ENCODE data around the gene PPP1R14C.
A peak's percentile ranks its signal among the peaks of the same experiment; 100 is the strongest.
"Not testable (repeated sequence)": the region's sequence is repeated elsewhere in the genome, so short reads cannot be mapped to it uniquely, and the experiment has no call there.

PPP1R14C gene, protein sequence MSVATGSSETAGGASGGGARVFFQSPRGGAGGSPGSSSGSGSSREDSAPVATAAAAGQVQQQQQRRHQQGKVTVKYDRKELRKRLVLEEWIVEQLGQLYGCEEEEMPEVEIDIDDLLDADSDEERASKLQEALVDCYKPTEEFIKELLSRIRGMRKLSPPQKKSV

DNA sequence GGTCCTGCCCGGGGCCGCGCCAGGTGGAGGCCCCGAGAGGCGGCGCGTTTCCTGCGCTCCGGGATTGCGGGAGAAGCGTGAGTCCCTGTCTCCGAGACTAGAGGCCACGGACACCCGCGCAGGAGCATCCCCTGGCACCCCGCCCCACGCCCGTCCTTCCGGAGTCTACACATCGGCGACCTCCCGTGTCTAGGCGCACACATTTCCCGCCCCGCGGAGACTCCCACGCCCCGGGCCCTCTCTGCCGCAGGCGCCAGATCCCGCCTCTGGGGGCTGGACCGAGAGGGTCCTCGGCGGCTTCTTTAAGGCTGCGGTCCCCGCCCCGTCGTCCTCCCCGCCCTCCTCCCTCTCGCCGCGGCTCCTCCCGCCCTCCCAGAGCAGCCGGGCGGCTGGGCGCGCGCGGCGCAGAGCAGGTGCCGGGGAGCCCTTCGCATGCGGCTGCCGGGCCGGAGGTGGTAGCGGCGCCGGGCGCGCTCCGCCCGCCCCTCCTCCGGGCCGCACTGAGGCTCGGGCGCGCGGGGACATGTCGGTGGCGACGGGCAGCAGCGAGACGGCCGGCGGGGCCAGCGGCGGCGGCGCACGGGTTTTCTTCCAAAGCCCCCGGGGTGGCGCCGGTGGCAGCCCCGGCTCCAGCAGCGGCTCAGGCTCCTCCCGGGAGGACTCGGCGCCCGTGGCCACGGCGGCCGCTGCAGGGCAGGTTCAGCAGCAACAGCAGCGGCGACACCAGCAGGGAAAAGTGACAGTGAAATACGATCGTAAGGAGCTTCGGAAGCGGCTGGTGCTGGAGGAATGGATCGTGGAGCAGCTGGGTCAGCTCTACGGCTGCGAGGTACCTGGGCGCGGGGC, at the start of gene PPP1R14C:
TSS of gene PPP1R14C (plus strand) at position 375 of the 846 bp plus-strand sequence. CDS start at position 524, 149 bp downstream.
- DNase-seq (ENCODE audit: low read depth in 2 of 2) = peak; percentile 10 to 11

DNA sequence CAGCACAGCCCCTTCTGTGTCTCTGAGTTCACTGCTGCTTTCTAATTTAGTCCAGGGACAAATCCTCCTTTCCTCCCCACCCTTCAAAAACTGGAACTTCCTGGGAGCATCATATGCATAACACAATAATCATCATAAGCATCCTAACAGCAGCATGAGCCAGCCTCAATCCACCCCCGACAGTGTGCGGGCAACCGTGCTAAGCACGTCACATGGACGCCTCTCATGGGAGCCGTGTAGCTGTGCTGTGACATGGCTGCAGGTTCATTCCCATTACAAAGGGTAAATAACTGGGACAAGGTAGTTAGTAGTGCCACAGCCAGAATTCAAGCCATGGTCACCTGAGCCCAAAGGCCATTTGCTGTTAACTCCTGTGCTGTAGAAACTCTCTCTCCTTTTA, 49.4 kb upstream of the PPP1R14C start:
- no peak for DNase-seq (ENCODE audit: low read depth in 2 of 2)

DNA sequence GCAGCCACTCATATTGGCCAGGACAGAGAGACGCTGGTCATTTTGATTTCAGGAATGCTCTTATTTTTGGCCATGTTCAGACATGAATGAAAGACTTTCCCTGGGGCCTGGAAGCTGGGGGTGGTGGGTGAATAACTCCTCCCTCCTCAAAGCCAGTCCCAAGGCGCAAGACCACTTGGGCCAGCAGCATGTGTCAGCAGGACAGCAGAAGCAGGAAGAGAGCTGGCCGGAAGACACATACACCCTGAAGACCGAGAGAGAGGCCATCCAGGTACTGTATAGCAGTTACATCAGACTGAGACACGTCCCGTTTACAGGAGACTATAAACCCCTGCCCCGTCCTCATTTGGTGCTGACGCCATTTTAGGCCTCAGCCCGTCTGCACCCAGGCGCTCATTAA, 44.7 kb upstream of the PPP1R14C start:
- no peak for DNase-seq (ENCODE audit: low read depth in 2 of 2)

DNA sequence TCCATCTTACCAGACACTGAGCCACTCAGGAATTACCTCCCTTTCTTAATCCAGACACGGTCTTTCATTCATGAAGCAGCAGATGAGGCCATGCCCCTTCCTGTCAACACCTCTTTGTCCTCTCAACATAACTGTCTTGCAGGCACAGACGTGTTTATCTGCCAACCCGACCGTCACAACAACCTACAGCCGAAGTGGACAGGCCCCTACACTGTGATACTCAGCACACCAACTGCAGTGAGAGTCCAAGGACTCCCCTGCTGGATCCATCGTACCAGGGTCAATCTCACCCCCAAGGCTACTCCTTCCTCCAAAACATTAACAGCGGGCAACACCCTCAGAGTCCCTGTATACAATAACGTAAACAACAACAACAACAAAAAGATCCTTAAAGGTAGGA, 43.3 kb upstream of the PPP1R14C start:
- DNase-seq (ENCODE audit: low read depth in 2 of 2) = no peak

DNA sequence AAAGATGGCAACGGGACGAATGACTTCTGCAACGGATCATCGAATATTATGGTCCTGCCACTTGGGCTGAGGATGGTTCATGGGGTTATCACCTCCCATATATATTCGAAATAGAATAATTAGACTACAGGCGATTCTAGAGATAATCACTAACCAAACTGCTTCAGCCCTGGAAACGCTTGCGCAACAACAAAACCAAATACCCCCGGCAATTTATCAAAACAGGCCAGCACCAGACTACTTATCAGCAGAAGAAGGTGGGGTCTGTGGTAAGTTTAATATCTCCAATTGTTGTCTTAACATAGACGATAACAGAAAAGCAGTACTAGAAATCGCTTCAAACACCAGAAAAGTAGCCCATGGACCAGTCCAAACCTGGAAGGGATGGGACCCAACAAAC, 42.9 kb upstream of the PPP1R14C start:
- DNase-seq (ENCODE audit: low read depth in 2 of 2) = no peak

DNA sequence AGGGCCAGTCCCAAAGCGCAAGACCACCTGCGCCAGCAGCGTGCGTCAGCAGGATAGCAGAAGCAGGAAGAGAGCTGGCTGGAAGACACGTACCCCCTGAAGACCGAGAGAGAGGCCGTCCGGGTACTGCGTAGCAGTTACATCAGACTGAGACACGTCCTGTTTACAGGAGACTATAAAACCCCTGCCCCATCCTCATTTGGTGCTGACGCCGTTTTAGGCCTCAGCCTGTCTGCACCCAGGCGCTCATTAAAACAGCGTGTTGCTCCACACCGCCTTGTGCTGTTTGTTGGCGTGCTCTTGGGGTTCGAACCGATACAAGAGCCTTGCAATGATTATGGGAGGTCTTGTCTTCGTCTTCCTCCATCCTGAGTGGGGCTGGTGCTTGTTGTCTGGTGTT, 42.1 kb upstream of the PPP1R14C start:
- DNase-seq (ENCODE audit: low read depth in 2 of 2) = no peak

DNA sequence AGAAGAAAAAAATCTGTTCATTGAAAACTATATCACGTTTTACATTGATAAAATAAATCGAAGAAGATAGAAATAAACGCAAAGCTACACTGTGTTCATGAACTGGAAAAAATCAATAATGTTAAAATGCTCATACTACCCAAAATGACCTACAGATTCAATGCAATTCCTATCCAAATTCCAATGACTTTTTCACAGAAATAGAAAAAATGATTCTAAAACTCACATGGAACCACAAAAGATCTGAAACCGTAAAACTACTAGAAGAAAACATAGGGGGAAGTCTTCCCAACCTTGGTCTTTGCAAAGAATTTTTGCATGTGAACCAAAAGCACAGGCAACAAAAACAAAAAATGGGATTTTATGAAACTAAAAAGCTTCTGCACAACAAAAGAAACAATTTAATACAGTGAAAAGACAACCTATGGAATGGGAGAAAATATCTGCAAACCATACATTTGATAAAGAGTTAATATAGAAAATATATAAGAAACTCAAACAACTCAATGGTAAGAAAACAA, 40.0 kb upstream of the PPP1R14C start:
- DNase-seq (ENCODE audit: low read depth in 2 of 2) = no peak

DNA sequence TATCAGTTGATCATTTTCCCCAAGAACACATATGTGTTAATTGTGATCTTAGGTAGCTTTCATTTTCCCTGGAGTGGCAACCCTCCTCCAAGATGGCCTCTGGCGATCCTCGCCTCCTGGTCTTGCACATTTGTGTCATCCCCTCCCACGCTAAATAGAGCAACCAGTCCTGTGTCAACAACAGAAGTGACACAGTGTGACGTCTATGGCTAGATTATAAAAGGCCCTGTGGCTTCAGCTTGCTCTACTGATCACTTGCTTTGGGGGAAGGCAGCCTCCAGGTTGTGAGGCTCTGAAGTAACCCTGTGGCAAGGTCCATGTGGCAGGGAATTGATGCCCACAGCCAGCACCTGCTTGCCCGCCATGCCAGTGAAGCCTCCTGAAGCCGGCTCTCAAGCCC, 30.6 kb upstream of the PPP1R14C start:
- DNase-seq (ENCODE audit: low read depth in 2 of 2) = no peak

DNA sequence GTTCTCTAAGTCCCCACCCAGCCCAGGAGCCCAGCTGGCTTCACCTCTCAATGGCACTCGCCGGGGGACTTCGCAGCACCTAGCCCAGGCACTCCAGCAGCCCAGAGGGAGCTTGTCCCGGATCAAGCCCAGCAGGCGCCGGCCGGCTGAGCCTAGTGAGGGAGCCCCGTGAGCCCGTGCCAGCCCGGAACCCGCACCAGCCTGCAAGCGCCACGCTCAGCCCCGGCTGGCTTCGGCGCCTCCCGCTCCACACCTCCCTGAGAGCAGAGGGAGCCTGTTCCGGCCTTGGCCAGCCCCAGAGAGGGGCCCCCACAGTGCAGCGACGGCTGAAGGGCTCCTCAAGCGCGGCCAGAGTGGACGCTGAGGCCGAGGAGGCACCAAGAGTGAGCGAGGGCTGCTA, 27.1 kb upstream of the PPP1R14C start:
- no peak for DNase-seq (ENCODE audit: low read depth in 2 of 2)

DNA sequence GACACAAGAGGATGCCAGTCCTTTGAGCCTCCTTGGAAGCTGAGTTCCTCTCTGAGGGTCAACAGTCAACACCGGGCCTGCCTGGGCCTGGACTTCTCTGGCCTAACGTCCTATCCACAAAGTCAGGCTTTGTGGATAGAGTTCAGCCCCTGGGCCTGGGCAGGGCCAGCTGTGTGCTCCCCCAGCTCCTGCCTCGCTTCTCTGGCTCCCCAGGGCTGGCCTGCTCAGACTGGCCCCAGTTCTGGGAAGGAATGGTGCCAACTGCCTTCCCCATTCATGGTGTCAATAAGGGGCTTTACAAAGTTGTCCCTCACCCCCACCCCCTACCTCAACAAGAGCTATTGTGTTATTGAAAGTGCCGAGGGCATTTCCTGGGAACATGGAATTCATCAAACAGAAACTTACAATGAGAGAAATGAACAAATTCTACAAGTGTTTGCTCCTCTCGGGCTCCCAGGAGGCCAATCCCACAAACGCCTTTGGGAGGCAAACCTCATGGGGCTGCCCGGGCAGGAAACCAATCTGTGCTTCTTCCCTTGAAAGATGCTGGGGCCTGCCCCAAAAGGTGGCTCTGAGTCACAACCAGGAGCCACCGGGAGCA, 26.5 kb upstream of the PPP1R14C start:
- DNase-seq (ENCODE audit: low read depth in 2 of 2) = no peak

DNA sequence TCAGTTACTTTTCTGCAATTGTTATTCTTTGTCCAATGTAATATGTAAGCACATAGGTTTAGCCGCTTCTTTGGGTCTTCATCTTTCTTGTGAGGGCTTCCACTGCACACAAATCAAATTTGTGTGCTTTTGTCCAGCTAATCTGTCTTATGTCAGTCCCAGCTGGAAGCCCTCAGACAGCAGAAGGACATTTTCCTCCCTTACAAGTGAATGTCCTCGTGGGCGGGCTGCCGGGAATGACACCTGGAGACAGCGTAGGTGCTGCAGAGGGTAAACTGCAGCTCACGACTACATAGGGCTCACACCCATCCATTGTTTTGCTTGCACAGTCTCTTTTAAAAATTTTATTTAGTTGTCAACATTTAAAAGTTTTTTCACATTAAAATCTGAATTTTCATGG, 24.6 kb upstream of the PPP1R14C start:
- no peak for DNase-seq (ENCODE audit: low read depth in 2 of 2)

DNA sequence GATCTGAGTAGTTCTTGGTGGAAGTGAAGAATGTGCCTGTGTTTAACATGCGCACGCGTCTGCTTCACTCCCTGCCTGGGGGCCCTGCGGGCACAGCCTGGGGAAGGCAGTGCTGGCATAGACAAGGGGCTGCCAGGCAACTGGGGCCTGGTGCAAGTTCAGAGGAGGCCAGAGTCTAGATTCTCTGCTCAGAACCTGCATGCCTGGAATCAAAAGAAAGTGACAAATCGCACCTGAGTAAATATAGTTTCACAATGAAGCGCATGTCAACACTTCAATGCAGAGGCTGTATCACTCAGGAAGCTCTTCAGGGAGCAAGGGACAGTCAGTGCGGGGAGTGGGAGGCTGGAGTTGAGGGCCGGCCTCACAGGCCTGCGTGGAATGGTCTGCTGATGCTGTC, 24.2 kb upstream of the PPP1R14C start:
- DNase-seq (ENCODE audit: low read depth in 2 of 2) = no peak

DNA sequence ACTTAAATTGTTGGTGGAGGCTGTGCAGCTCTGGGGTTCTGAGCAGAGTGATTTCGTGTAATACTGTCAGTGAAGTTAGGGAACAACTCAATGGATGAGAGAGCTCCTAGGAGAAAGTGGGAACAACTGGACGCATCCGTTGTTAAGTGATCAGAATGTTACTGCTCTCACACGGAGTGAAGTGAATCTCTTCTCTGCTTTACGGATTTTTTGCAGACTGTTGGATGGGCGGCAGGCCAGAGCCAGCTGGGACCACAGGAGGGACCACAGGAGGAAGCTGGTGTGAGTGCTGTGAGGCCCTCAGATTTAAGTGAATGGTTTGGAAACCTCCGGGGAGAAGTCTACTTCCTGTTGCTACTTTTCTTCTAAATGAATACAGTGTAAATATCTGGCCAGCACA, 23.7 kb upstream of the PPP1R14C start:
- DNase-seq (ENCODE audit: low read depth in 2 of 2) = no peak

DNA sequence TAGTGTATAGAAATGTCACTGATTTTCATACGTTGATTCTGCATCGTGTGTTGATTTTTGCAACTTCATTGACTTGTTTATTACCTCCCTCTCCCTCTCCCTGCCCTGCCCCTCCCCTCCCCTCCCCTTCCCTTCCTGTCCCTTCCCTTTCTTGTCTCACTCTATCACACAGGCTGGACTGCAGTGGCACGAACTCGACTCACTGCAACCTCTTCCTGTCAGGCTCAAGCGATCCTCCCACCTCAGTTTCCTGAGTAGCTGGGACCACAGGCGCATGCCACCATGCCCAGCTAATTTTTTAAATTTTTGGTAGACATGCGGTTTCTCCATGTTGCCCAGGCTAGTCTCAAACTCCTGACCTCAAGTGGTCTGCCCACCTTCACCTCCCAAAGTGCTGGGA, 19.2 kb upstream of the PPP1R14C start:
- DNase-seq (ENCODE audit: low read depth in 2 of 2) = no peak

DNA sequence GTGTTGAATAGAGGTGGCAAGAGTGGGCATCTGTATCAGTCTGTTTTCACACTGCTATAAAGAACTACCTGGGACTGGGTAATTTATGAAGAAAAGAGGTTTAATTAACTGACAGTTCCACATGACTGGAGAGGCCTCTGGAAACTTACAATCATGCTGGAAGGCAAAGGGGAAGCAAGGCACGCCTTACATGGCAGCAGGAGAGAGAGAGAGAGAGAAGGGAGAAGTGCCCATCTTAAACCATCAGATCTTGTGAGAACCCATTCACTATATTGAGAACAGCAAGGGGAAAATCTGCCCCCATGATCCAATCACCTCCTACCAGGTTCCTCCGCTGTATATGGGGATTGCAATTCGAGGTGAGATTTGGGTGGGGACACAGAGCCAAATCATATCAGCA, 18.6 kb upstream of the PPP1R14C start:
- no peak for DNase-seq (ENCODE audit: low read depth in 2 of 2)

DNA sequence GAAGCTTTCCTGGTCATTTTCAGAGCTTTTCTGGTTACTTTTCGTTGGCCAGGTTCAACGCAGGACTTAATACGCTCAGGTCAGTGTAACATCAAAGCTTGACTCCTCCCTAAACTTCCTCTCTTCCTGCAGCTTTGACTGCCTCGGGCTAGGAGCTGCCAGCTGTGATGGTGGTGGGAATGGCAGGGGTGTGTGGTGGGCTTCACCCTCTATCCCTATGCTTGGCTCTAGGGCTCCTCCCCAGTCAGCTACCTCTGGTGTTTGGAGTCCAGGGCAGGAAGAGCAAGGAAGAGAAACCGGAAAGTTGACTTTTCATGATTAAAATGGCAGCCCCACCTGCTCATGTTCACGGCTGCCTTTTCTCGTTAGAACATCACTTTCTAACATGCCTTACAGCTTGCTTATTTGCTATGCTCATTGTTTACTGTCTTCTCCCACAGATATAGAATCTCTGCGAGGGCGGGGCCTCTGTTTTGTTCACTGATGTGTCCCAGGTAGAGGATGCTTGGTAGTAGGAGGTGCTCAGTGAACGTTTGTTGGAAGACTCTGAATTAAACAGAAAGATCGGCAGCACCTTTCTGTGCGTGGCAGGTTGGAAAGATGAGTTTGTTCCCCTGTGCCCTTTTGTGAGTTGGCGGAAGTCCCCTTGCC, 16.1 kb upstream of the PPP1R14C start:
- no peak for DNase-seq (ENCODE audit: low read depth in 2 of 2)

DNA sequence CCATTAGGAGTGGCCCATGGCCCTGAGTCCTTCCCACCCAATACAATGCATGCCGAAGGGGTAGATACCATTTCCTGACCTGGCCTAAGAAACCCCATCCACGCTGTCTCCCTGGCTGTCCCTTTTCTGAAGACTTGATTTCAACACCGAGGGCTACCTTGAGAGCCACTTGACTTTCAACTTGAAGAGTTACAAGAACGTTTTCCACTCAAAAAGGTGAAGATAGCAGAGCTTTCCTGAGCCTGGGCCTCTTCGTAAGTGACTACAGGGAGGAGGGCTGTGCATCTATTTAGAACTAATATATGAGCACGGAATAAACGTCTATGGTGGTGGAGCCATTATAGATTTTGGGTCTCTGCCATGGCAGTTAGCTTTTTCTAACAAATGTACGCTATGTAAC, 14.4 kb upstream of the PPP1R14C start:
- no peak for DNase-seq (ENCODE audit: low read depth in 2 of 2)

DNA sequence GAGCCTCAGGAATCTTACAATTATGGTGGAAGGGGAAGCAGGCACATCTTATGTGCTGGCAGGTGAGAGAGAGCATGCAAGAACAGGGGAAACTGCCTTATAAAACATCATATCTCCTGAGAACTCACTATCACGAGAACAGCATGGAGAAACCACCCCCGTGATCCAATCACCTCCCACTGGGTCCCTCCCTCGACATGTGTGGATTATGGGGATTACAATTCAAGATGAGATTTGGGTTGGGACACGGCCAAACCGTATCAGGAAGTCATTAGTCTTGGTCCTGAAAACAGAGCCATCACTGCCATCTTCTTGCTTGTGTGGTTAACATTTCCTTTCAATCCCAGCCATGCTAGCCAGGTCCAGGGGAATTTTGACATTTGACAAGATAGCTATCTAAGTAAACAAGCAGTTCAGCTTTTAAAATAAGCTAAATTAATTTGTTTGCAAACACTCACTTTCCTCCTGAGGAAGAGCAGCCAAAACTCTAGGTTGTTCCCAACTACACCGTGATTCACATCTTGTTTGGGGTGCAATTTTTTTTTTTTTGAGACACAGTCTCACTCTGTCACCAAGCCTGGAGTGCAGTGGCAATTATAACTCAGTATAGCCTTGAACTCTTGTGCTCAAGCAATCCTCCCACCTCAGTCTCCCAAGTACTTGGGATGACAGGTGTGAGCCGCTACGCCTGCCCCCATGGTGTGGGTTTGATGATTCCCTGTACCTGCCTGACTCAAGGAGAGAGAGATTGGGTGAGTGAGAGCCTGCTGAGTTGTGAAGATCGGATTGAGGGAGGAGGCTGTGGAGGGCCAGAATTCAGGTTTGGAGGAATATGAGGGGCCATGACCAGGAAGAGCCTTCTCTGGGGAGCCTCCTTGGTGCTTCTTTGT, 13.0 kb upstream of the PPP1R14C start:
- DNase-seq (ENCODE audit: low read depth in 2 of 2) = no peak

DNA sequence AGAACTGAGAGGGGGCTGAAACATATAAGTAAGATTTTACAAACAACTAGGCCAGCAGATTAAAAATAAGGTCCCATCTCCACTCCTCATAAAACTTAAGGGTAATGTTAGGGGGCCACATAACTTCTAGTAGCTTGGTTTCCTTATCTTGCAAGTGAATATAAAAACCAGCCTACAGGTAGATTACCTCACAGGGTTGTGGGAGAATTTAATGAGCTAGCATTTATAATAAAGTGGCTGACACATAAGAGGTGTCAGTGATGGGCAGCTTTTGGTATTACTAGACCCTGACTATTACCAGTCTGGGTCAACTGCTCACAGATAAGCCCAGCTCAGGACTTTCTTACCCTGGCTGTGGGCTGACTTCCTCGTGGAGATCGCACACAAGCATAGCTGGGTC, 9.2 kb upstream of the PPP1R14C start:
- no peak for DNase-seq (ENCODE audit: low read depth in 2 of 2)

DNA sequence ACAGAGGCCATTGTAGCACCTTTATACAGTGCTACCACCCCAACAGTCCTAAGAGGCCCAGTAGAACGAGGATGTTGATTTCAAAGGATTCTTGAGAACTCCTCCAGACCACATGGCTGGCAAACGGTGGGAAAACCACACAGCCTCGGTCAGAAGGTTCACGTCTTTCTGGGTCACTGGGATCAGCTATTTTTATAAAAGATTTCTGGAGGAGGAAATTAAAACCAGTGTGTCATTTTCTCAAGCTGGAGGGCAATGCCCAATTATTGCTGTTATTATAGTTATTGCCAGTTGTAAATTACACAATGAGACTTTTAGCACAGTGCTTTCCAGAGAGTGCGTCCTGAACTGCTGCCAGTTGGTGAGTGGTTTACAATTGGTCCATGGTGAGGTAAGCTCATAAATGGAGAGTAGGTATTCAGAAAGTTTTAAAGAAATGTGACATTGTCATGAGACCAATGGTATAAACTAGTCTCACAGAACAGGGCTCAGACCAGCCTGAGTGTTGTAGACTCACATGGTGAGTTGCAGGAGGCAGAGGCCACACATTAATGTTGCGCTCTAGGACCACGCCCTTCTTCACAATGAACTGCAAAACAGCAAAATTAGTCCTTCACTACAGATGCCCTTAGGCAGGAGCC, 8.4 kb upstream of the PPP1R14C start:
- DNase-seq (ENCODE audit: low read depth in 2 of 2) = no peak

DNA sequence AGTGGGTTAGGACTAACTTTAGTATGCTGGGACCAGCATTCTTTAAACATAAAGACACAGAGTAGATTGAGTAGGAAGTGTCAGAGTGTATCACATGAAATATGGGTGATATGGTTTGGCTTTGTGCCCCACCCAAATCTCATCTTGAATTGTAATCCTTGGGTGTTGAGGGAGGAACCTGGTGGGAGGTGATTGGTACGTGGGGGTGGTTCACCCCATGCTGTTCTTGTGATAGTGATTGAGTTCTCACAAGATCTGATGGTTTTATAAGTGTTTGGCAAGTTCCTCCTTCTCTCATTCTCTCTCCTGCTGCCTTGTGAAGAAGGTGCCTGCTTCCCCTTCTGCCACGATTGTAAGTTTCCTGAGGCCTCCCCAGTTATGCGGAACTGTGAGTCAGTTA, 5.1 kb upstream of the PPP1R14C start:
- DNase-seq (ENCODE audit: low read depth in 2 of 2) = not testable (repeated sequence)

Data from stimulated activated CD8-positive, alpha-beta memory T cell treated with anti-CD3 and anti-CD28 coated beads, Interleukin-15, amount 100 ng/mL, for 48 hours (primary cell).